CD4-positive, alpha-beta T cell treated with Interleukin-12 subunit alpha and Interleukin-12 subunit beta, for 1 hour (primary cell): ENCODE results near the gene RNF166.

Experiments
- DNase-seq: peaks from one replicate; pipeline ENCODE4 v3.0.0-alpha.2; 2020

Gene RNF166

GRCh38 chr16:88739139-88739976 lies 33.1 kb upstream of the RNF166 start:
- DNase-seq = no peak

- DNase-seq = no peak
Measured at GRCh38 chr16:88738151-88739084, 32.2 kb upstream of the RNF166 start.

GRCh38 chr16:88737298-88738150 lies 31.3 kb upstream of the RNF166 start:
- DNase-seq = peak; percentile 78

- no peak for DNase-seq
Measured at GRCh38 chr16:88736496-88736895, 30.3 kb upstream of the RNF166 start.

GRCh38 chr16:88736088-88736487 lies 29.9 kb upstream of the RNF166 start:
- DNase-seq = no peak

- DNase-seq = no peak
Measured at GRCh38 chr16:88735616-88736015, 29.4 kb upstream of the RNF166 start.

GRCh38 chr16:88735121-88735520 lies 28.9 kb upstream of the RNF166 start:
- no peak for DNase-seq

GRCh38 chr16:88734361-88734728 lies 28.1 kb upstream of the RNF166 start:
- DNase-seq = no peak

- DNase-seq = no peak
Measured at GRCh38 chr16:88733630-88734360, 27.6 kb upstream of the RNF166 start.

- no peak for DNase-seq
Measured at GRCh38 chr16:88732961-88733294, 26.7 kb upstream of the RNF166 start.

GRCh38 chr16:88732172-88732960 lies 26.2 kb upstream of the RNF166 start:
- no peak for DNase-seq

- no peak for DNase-seq
Measured at GRCh38 chr16:88731699-88732098, 25.5 kb upstream of the RNF166 start.

- DNase-seq = no peak
Measured at GRCh38 chr16:88730632-88731607, 24.7 kb upstream of the RNF166 start.

GRCh38 chr16:88727871-88728270 lies 21.7 kb upstream of the RNF166 start:
- no peak for DNase-seq

- no peak for DNase-seq
Measured at GRCh38 chr16:88726981-88727380, 20.8 kb upstream of the RNF166 start.

- no peak for DNase-seq
Measured at GRCh38 chr16:88726408-88726749, 20.2 kb upstream of the RNF166 start.

GRCh38 chr16:88725609-88726407 lies 19.6 kb upstream of the RNF166 start:
- DNase-seq = no peak

GRCh38 chr16:88724855-88725555 lies 18.8 kb upstream of the RNF166 start:
- no peak for DNase-seq

- DNase-seq = no peak
Measured at GRCh38 chr16:88723911-88724310, 17.7 kb upstream of the RNF166 start.
